Central memory CD8-positive, alpha-beta T cell (primary cell): ENCODE data around the gene THAP7.

Source experiments
- ATAC-seq: fragments of 150-1000 bp; cut with Tn5 transposase; replicated peaks from 2 replicates; pipeline ENCODE4 v1.10.0; 2022; ENCODE audit warnings: mild to moderate bottlenecking, moderate FRiP score, moderate number of reproducible peaks; ENCODE audit not compliant: poor library complexity, severe bottlenecking; ENCODE audit errors: extremely low read depth
- DNase-seq, 2 donors: peaks; one replicate each; pipeline ENCODE4 v3.0.0; 2021; ENCODE audit warnings: low spot score in 2 of 2
- H3K27ac Mint-ChIP-seq: one replicate; pipeline ENCODE4 v1.8.0; 2022; ENCODE audit warnings: low read depth, mild to moderate bottlenecking, moderate library complexity, mixed read lengths
- H3K27me3 Mint-ChIP-seq: one replicate; pipeline ENCODE4 v1.8.0; 2022; ENCODE audit warnings: mixed read lengths
- H3K36me3 Mint-ChIP-seq: one replicate; pipeline ENCODE4 v1.8.0; 2022; ENCODE audit warnings: mild to moderate bottlenecking, moderate library complexity, mixed read lengths; ENCODE audit not compliant: insufficient read depth
- H3K4me1 Mint-ChIP-seq: one replicate; pipeline ENCODE4 v1.8.0; 2022; ENCODE audit warnings: mixed read lengths
- H3K4me3 Mint-ChIP-seq: one replicate; pipeline ENCODE4 v1.8.0; 2022; ENCODE audit warnings: mild to moderate bottlenecking, moderate library complexity, mixed read lengths
- H3K9me3 Mint-ChIP-seq: one replicate; pipeline ENCODE4 v1.8.0; 2022; ENCODE audit warnings: mixed read lengths

Gene THAP7

DNA sequence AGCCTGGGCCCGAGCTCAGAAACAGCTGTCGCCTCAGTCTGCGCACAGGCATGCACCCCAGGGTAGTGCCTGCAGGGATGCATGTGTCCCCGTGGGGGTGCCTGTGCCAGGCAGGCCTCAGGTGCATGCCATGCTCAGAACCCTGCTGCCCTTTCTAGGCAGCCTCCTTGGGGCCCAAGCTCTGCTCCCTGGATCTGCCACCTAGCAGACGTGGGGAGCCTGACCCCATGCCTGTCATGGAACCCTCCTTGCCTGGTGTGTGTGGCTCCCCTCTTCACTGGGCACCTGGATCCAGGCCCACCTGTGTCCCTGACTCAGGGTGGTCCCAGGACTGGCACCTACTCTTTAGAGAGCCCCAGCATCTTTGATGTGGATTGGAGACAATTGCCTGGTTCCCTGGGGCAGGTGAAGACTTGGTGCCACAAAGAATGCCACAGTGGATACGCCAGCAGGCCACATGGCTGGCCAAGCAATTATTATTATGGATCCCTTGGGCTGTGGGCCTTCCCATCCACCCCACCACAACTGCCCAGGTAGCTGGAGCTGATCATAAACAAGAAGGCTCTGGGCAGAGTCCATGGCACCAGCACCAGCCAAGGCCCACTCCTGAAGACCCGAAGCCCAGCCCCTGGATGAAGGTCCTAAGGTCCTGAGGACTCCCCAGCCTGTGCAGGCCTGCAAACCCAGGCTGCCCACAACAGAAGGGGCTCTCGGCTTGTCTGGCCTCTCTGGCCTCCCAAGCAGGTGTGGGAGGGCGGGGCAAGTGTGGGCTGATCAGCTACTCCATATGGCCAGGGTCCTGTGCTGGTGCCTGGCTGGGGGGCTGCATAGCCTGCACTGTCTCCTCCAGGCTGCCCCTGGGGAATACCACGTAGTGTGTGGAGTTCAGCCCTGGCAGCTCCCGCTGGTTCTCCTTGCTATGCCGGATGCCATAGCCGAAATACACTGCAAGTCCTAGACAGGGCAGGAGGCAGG lies 26.6 kb upstream of the THAP7 start:
- Mint-ChIP-seq H3K36me3 (peaks cover 2% of the 10 kb centered on the region), H3K4me1 (peaks cover 20% of the 10 kb centered on the region), H3K4me3 (no peak overlapping the region), H3K9me3 (no peaks in the 10 kb centered on the region), H3K27ac (no peak overlapping the region), H3K27me3 (peaks cover 30% of the 10 kb centered on the region)
- DNase-seq (no peak), ATAC-seq (no peak)

DNA sequence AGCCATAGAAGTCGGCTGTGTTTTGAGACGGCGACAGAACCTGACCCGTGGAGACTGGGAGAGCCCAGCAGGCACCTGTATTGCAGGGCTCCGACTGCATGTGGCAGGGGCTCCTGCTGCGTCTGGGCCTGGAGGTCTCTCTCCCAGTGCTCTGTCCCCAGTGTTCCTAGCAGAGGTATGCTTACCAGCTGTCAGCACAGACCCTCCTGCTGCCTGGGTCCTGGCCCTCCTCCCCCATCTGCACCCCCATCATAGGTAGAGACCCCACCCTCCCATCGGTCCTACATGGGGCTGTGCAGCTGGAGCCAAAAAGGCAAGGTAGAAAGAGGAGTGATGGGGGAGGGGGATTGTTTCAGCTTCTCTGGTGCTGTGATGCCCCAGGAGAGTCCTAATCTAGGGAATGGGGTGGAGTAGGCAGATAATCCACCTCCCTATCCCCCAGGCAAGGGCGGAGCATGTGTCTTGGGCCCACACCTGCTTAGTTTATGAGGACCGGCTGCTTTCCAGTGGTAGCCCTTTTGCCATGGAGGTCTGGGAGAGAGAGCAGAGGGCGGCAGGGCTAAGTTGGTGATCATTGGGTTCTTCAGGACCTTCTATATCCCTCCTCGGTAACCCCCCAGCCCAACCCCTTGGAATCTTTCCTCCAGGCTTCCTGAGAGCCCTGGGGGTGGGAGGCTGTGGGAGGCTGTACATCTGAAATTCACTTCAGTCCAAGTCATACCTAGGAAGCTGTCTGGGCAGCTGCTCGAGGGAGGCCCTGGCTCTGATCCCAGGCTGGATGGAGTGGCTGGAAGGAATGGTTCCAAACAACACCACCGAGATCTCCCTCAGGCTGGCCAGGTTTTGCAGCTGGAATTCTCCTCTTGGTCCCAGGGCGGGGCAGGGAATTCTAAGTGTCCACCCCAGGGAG lies 25.1 kb upstream of the THAP7 start:
- no peaks in the 10 kb centered on the region for H3K9me3 Mint-ChIP-seq
- H3K4me3 Mint-ChIP-seq: no peak overlapping the region
- H3K27me3 Mint-ChIP-seq: peaks cover 28% of the 10 kb centered on the region
- H3K36me3 Mint-ChIP-seq: no peaks in the 10 kb centered on the region
- DNase-seq (no peak), ATAC-seq (no peak)
- no peak overlapping the region for H3K27ac Mint-ChIP-seq
- H3K4me1 Mint-ChIP-seq: peaks cover 20% of the 10 kb centered on the region

DNA sequence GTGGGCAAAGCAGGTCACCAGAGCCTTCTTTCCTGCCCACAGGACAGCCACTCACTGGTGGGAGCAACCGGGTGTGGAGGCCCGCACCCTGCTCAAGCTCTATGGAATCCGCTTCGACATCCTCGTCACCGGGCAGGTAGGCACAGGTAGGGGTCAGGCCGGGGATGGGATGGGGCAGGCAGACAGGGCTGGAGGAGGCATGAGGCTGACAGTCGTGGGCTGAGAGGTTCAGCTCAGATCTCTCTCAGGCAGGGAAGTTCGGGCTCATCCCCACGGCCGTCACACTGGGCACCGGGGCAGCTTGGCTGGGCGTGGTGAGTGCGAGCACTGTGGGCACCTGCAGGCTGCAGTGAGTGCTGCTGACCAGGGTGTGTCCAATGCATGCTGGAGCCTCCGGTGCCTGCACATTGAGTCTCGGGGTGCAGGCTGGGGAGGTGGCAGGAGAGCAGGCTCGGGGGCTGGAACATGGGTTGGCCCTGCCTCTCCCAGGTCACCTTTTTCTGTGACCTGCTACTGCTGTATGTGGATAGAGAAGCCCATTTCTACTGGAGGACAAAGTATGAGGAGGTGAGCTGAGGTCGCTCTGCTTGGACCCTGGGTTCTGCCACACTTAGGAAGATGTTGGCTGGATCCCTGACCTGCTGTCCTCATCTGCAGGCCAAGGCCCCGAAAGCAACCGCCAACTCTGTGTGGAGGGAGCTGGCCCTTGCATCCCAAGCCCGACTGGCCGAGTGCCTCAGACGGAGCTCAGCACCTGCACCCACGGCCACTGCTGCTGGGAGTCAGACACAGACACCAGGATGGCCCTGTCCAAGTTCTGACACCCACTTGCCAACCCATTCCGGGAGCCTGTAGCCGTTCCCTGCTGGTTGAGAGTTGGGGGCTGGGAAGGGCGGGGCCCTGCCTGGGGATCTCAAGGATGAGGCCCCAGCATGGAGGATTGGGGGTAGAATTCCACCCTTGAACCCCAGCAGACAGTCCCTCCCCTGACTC lies 24.1 kb upstream of the THAP7 start:
- no peaks in the 10 kb centered on the region for H3K9me3 Mint-ChIP-seq
- no peak overlapping the region for H3K4me3 Mint-ChIP-seq
- H3K27ac Mint-ChIP-seq: no peak overlapping the region
- peaks cover 16% of the 10 kb centered on the region for H3K4me1 Mint-ChIP-seq
- DNase-seq: no peak
- ATAC-seq: no peak
- H3K27me3 Mint-ChIP-seq: peaks cover 22% of the 10 kb centered on the region
- no peaks in the 10 kb centered on the region for H3K36me3 Mint-ChIP-seq

DNA sequence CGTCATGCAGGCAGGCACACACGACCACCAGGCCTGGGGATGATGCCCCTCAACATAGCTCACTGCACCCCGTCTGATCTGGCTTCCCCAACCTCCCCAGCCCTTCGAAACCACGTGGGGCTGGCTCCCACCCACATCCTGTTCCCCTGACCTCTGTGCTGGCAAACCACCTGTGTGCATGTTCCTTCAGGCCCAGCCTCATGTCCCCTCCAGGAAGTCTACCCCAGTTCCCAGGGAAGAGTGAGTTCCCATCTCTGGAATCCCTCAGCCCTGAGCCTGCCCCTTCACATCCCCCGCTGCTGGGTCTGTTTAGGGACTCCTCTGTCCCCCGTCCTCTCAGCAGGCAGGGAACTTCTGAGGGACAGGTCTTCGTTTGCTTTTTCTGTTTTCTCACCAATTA lies 23.3 kb upstream of the THAP7 start:
- H3K9me3 Mint-ChIP-seq: no peaks in the 10 kb centered on the region
- no peak overlapping the region for H3K27ac Mint-ChIP-seq
- H3K36me3 Mint-ChIP-seq: no peaks in the 10 kb centered on the region
- no peak overlapping the region for H3K4me3 Mint-ChIP-seq
- H3K4me1 Mint-ChIP-seq: peaks cover 12% of the 10 kb centered on the region
- DNase-seq (no peak), ATAC-seq (peak; percentile 60)
- H3K27me3 Mint-ChIP-seq: peaks cover 14% of the 10 kb centered on the region

DNA sequence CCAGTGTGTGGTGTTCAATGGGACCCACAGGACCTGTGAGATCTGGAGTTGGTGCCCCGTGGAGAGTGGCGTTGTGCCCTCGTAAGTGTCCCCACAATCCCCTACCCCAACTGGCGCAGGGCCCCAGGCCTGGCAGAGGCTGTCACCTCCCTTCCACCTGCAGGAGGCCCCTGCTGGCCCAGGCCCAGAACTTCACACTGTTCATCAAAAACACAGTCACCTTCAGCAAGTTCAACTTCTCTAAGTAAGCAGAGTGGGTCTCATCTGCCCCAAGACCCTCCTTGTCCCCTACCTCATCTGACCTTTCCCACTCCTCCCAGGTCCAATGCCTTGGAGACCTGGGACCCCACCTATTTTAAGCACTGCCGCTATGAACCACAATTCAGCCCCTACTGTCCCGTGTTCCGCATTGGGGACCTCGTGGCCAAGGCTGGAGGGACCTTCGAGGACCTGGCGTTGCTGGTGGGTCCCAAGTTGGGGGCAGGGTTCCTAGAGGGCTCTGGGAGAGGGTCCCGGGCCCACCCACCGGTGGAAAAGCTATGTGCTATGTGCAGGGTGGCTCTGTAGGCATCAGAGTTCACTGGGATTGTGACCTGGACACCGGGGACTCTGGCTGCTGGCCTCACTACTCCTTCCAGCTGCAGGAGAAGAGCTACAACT lies 21.2 kb upstream of the THAP7 start:
- ATAC-seq (no peak), DNase-seq (no peak)
- Mint-ChIP-seq H3K27ac (no peak overlapping the region), H3K4me1 (peaks cover 12% of the 10 kb centered on the region), H3K9me3 (no peaks in the 10 kb centered on the region), H3K36me3 (no peaks in the 10 kb centered on the region), H3K27me3 (no peaks in the 10 kb centered on the region), H3K4me3 (no peak overlapping the region)

DNA sequence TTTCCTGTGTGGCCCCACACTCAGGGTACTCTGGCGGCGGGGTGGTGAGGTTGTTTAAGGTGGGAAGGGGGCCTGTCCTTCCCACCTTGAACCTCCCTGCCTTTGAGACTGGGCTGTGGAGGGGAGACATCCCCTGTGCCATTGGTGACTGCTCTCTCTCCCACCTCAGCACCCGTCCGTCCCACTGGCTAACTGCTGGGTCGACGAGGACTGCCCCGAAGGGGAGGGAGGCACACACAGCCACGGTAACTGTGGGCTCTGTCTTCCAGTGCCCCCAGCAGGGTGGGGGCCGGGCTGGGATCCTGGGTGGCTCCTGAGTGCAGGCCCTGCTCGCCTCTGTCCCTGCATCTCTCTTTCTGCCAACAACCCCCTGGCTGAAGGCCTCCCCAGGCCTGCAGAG lies 20.6 kb upstream of the THAP7 start:
- H3K9me3 Mint-ChIP-seq: no peaks in the 10 kb centered on the region
- no peaks in the 10 kb centered on the region for H3K27me3 Mint-ChIP-seq
- DNase-seq (no peak), ATAC-seq (no peak)
- no peaks in the 10 kb centered on the region for H3K36me3 Mint-ChIP-seq
- no peak overlapping the region for H3K27ac Mint-ChIP-seq
- H3K4me1 Mint-ChIP-seq: peaks cover 14% of the 10 kb centered on the region
- no peak overlapping the region for H3K4me3 Mint-ChIP-seq

DNA sequence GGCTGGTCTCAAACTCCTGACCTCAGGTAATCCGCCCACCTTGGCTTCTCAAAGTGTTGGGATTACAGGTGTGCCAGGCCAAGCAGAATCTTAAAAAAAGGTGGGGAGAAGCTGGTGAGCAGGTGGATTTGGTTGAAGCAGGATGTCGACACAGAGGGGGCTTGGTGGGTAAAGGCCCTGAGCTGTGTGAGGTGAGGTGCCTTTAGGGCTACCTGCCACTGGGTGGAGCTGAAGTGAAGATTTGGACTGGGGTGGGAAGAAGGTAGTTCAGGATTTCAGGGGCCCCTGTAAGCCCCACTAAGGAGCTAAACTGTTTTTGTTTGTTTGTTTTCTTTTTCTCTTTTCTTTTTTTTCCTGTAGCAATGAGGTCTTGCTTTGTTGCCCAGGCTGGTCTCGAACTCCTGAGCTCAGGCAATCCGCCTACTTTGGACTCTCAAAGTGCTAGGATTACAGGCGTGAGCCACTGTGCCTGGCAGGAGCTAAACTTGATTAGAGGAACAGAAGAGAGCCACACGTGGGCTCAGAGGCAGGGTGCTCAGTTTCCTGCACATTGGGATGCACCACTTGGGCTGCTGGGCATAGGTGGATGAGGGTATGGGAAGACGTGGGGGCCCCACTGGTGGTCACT lies 19.0 kb upstream of the THAP7 start:
- ATAC-seq: no peak
- Mint-ChIP-seq H3K9me3 (no peaks in the 10 kb centered on the region), H3K27me3 (no peaks in the 10 kb centered on the region), H3K27ac (no peak overlapping the region), H3K4me1 (peaks cover 21% of the 10 kb centered on the region), H3K4me3 (no peak overlapping the region), H3K36me3 (no peaks in the 10 kb centered on the region)
- DNase-seq: no peak

DNA sequence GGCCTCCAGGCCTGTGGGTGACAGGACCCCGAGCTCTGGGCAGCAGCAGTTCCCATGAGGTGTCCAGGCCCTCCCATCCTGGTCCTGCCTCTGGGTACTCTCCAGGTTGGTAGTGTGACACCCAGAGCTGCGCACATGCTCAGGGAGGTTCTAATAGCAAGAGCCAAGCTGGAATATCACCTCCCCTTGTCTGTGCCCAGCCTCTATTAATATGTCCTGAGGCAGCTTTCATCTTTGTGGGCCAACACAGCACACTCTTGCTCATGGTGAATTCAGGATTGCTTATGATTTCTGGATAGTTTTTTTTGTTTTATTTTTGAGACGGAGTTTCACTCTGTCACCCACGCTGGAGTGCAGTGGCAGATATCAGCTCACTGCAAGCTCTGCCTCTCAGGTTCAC lies 16.4 kb upstream of the THAP7 start:
- H3K27ac Mint-ChIP-seq: no peak overlapping the region
- ATAC-seq (no peak), DNase-seq (no peak)
- no peak overlapping the region for H3K4me3 Mint-ChIP-seq
- no peaks in the 10 kb centered on the region for H3K36me3 Mint-ChIP-seq
- peaks cover 27% of the 10 kb centered on the region for H3K4me1 Mint-ChIP-seq
- no peaks in the 10 kb centered on the region for H3K9me3 Mint-ChIP-seq
- H3K27me3 Mint-ChIP-seq: no peaks in the 10 kb centered on the region

DNA sequence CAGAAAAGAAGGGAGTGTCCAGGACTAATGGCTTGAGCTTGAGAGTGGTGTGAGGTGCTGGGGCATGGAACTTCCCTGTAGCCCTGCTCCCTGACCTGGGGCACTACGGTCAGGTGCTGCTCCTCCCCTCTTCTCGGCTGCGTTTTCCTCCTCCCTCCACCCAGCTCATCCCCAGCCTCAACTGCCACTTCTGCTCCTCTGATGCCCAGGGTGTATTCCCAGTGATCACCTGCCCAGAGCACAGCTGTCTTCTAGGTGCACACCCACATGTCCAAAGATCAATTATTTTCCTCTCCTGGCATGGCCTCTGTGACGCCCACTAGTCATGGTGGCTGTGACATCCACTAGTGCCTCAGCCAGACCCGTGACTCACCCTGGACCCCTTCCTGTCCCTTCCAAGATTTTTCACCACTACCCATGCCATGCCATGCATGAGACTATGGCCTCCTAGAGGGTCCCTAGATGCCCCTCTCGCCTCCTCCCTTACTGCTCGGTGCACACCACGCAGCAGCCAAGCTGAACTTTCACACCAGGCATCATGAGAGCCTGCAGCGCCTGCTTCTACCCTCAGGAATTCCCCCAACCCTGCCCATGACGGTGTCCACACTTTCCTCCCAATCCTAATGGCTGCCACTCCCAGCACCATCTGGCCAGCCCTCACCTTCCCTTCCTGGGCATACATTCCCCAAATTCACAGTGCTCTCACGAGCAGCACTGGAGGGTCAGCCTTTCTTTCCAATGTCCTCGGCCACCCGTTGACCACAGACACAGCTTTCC lies 14.9 kb upstream of the THAP7 start:
- no peaks in the 10 kb centered on the region for H3K36me3 Mint-ChIP-seq
- no peak overlapping the region for H3K4me3 Mint-ChIP-seq
- no peaks in the 10 kb centered on the region for H3K27me3 Mint-ChIP-seq
- H3K4me1 Mint-ChIP-seq: peaks cover 27% of the 10 kb centered on the region
- no peaks in the 10 kb centered on the region for H3K9me3 Mint-ChIP-seq
- DNase-seq (no peak), ATAC-seq (no peak)
- peak overlapping the region; percentile 5 for H3K27ac Mint-ChIP-seq

DNA sequence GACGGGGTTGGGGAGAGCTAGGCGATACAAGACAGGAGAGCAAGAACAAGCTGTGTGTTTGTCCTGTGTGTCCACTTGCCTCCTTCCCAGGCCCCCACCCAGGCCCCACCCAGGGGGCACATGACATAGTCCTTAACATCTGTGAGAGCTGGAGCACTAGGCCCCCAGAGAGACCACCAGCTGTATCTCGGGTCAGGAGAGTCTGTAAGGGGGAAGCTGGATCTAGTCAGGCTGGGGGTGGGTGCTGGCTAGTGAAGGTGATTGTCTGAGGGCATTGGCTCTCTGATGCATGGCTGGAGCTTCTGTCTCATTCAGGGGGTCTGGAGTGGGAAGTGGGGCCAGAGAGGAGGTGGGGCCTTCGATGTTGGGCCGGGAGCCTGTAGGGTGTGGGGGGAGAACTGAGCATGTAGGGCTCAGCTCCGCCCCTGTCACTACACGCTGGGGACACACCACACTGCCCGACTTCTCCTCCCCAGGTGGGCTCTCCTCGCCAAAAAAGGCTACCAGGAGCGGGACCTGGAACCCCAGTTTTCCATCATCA lies 13.6 kb upstream of the THAP7 start:
- no peak for DNase-seq
- Mint-ChIP-seq H3K36me3 (no peaks in the 10 kb centered on the region), H3K4me3 (no peak overlapping the region), H3K27me3 (no peaks in the 10 kb centered on the region), H3K27ac (peak overlapping the region; percentile 95), H3K4me1 (peaks cover 27% of the 10 kb centered on the region), H3K9me3 (no peaks in the 10 kb centered on the region)
- ATAC-seq: no peak
